GM12878 (cell line): ENCODE measurements around the gene KIF22.

Source experiments
- BCL11A ChIP-seq: IDR thresholded peaks from 2 replicates; pipeline ENCODE4 v1.6.1; 2011; ENCODE audit warnings: low read depth, low read length
- BRCA1 ChIP-seq: IDR thresholded peaks from 2 replicates; pipeline ENCODE4 v1.6.1; 2011; ENCODE audit warnings: low read depth, low read length, improper control_type of control experiment
- CBX3 ChIP-seq: fragments of 200-600 bp; sonication (generic); IDR thresholded peaks from 2 replicates; pipeline ENCODE4 v1.6.1; 2016; ENCODE audit warnings: low read depth, borderline replicate concordance
- CTCF ChIP-seq, 3 experiments: IDR thresholded peaks in 2 of 3; conservative IDR thresholded peaks in 1 of 3; 2 replicates each; pipeline ENCODE4 v1.5.1; 2011; ENCODE audit warnings: low read depth in 3 of 3, low read length in 3 of 3, mild to moderate bottlenecking in 3 of 3, control low read depth in 2 of 3, moderate library complexity in 2 of 3, inconsistent platforms in 1 of 3, mixed read lengths in 1 of 3; ENCODE audit not compliant: control insufficient read depth in 2 of 3, insufficient read depth in 1 of 3; ENCODE audit errors: extremely low read depth in 1 of 3
- FOXM1 ChIP-seq: IDR thresholded peaks from 2 replicates; pipeline ENCODE4 v1.6.1; 2012; ENCODE audit warnings: low read depth, mild to moderate bottlenecking, inconsistent platforms, low read length, moderate library complexity
- NFIC ChIP-seq: IDR thresholded peaks from 2 replicates; pipeline ENCODE4 v1.6.1; 2012; ENCODE audit warnings: low read depth, mild to moderate bottlenecking, inconsistent platforms, low read length, moderate library complexity
- POLR2A ChIP-seq: IDR thresholded peaks from 2 replicates; pipeline ENCODE4 v1.6.1; 2011; ENCODE audit warnings: low read depth, mild to moderate bottlenecking, low read length
- RFX5 ChIP-seq: IDR thresholded peaks from 2 replicates; pipeline ENCODE4 v1.6.1; 2011; ENCODE audit warnings: low read depth, low read length, improper control_type of control experiment
- SRF ChIP-seq, 2 experiments: IDR thresholded peaks; 2 replicates each; pipeline ENCODE4 v1.6.1; 2011; ENCODE audit warnings: low read depth in 2 of 2, low read length in 2 of 2, mild to moderate bottlenecking in 1 of 2, moderate library complexity in 1 of 2
- USF2 ChIP-seq: IDR thresholded peaks from 2 replicates; pipeline ENCODE4 v1.6.1; 2011; ENCODE audit warnings: low read depth, low read length, improper control_type of control experiment, borderline replicate concordance
- ZNF274 ChIP-seq: IDR thresholded peaks from one replicate; pipeline ENCODE4 v1.8.0; 2011; ENCODE audit not compliant: insufficient read length, insufficient read depth

DNA sequence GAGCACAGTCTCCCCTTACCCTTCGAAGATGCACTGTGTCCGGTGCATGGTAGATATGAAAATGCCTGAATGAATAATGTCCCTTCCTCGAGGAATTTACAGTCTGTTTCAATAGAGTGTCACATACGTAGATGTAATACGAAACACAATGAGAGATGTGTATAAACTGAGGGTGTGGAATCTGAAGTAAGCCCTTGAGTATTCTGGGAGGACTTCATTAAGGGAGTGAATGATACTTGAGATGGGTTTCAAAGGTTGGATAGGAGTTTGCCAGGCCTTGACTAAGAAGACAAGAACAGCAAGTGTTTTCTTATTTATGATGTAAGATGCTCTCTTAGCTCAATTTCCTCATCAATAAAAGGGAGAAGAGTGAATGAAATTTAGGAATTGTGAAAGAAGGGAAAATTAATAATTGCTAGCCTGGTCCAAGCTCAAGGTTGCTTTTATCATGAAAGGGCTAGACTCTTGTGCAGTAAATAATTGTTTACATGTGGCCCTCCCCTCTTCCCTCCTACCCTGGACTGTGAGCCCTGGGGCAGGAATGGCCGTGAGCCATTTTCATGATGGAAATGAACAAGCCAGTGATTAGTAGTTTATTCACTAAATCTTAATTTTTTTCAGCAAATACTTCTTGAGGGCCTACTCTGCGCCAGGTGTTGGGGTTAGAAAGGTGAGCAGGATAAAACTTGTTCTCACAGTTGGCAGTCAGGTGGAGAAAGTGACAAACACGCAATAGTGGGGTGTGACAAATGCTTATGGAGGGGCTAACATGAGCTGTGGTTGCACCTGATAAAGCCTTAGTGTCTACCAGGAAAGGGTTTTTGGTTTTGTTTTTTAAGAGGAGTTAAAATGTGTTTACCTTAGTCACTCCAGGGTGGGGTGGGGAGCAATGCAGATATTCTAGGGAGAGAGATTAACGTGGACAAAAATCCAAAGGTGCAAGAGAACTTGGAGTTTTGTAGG is 1.6 kb downstream of the KIF22 start:
- TF ChIP-seq CTCF (IDR thresholded peaks at IDR 0.05 in 2 of 3, conservative IDR thresholded peaks at IDR 0.05 in 1 of 3; ENCODE audit: control insufficient read depth in 2 of 3, extremely low read depth in 1 of 3, insufficient read depth in 1 of 3, low read depth in 3 of 3, low read length in 3 of 3) (no peak), BRCA1 (no peak), POLR2A (no peak), ZNF274 (no peak), SRF (IDR thresholded peaks at IDR 0.05; ENCODE audit: low read depth in 2 of 2, low read length in 2 of 2) (no peak), FOXM1 (no peak), CBX3 (no peak), USF2 (no peak), RFX5 (no peak), NFIC (no peak), BCL11A (no peak)
